OCI-LY1 (cell line): ENCODE data around the gene MAPK7.
"Not testable (repeated sequence)": the region's sequence is repeated elsewhere in the genome, so short reads cannot be mapped to it uniquely, and the experiment has no call there.

Experiments
- H2AFZ ChIP-seq: fragments of 200-600 bp; sonication (generic), shearing (Covaris generic); 2 replicates; pipeline ENCODE4 v1.6.0; 2014; ENCODE audit warnings: antibody characterized with exemption, mild to moderate bottlenecking, low read length
- H3F3A ChIP-seq: fragments of 200-600 bp; sonication (generic), shearing (Covaris generic); 2 replicates; pipeline ENCODE4 v1.6.0; 2014; ENCODE audit warnings: mild to moderate bottlenecking, antibody characterized with exemption, low read length, moderate library complexity; ENCODE audit not compliant: insufficient read depth
- H3K27ac ChIP-seq: fragments of 200-600 bp; sonication (generic); 2 replicates; pipeline ENCODE4 v1.5.1; 2014; ENCODE audit warnings: low read length, mixed run types, mild to moderate bottlenecking, low read depth; ENCODE audit not compliant: poor library complexity, severe bottlenecking
- H3K27me3 ChIP-seq: fragments of 200-600 bp; sonication (generic); 2 replicates; pipeline ENCODE4 v1.6.0; 2014; ENCODE audit warnings: antibody characterized with exemption, mild to moderate bottlenecking, low read length, moderate library complexity; ENCODE audit not compliant: insufficient read depth
- H3K36me3 ChIP-seq: fragments of 200-600 bp; sonication (generic); 2 replicates; pipeline ENCODE4 v1.6.1; 2014; ENCODE audit warnings: mild to moderate bottlenecking, antibody characterized with exemption, low read length, moderate library complexity, mixed read lengths; ENCODE audit not compliant: insufficient read depth
- H3K4me1 ChIP-seq: fragments of 200-600 bp; sonication (generic); 2 replicates; pipeline ENCODE4 v1.5.1; 2014; ENCODE audit warnings: mild to moderate bottlenecking, low read length, moderate library complexity; ENCODE audit not compliant: insufficient read depth, severe bottlenecking
- H3K4me2 ChIP-seq: fragments of 200-600 bp; sonication (generic), shearing (Covaris generic); 2 replicates; pipeline ENCODE4 v1.6.1; 2014; ENCODE audit warnings: low read length
- H3K4me3 ChIP-seq: fragments of 200-600 bp; sonication (generic); 2 replicates; pipeline ENCODE4 v1.5.1; 2014; ENCODE audit warnings: low read length, low read depth, mild to moderate bottlenecking, mixed read lengths; ENCODE audit not compliant: poor library complexity, severe bottlenecking
- H3K79me2 ChIP-seq: fragments of 200-600 bp; shearing (Covaris generic); 2 replicates; pipeline ENCODE4 v1.6.1; 2016; ENCODE audit warnings: mixed run types, low read length, mixed read lengths; ENCODE audit not compliant: insufficient read depth
- H3K9ac ChIP-seq: fragments of 200-600 bp; sonication (generic), shearing (Covaris generic); 2 replicates; pipeline ENCODE4 v1.6.1; 2014; ENCODE audit warnings: mild to moderate bottlenecking, low read length, mixed read lengths
- H3K9me2 ChIP-seq: fragments of 200-600 bp; sonication (generic), shearing (Covaris generic); 2 replicates; pipeline ENCODE4 v1.6.1; 2014; ENCODE audit warnings: low read depth, mild to moderate bottlenecking, low read length, mixed read lengths
- H3K9me3 ChIP-seq: fragments of 200-600 bp; shearing (Covaris generic); 2 replicates; pipeline ENCODE4 v1.6.1; 2014; ENCODE audit warnings: low read length, mixed read lengths
- H4K20me1 ChIP-seq: fragments of 200-600 bp; sonication (generic), shearing (Covaris generic); 2 replicates; pipeline ENCODE4 v1.6.0; 2016; ENCODE audit warnings: mild to moderate bottlenecking, low read length; ENCODE audit not compliant: insufficient read depth
- EZH2 ChIP-seq: fragments of 200-600 bp; sonication (generic), shearing (Covaris generic); IDR thresholded peaks from 2 replicates; pipeline ENCODE4 v1.8.0; 2017; ENCODE audit warnings: borderline replicate concordance, mixed run types, mild to moderate bottlenecking, antibody characterized with exemption, low read length, moderate library complexity, mixed read lengths
- TF ChIP-seq, protein P1 (sequence below): fragments of 200-600 bp; sonication (generic), shearing (Covaris generic); IDR thresholded peaks from 2 replicates; pipeline ENCODE4 v1.5.1; 2017; ENCODE audit warnings: mild to moderate bottlenecking, antibody characterized with exemption, low read length, moderate library complexity, mixed read lengths

The MAPK7 gene

GRCh38 chr17:19347323-19348080, 30.8 kb upstream of the MAPK7 start:
- Histone ChIP-seq H3K4me3 (no peak overlapping the region), H4K20me1 (no peaks in the 10 kb centered on the region), H3F3A (no peaks in the 10 kb centered on the region), H3K9me2 (no peaks in the 10 kb centered on the region), H2AFZ (no peak overlapping the region), H3K4me2 (no peak overlapping the region), H3K4me1 (peaks cover 9% of the 10 kb centered on the region), H3K27me3 (no peaks in the 10 kb centered on the region), H3K9ac (no peak overlapping the region), H3K79me2 (no peaks in the 10 kb centered on the region), H3K27ac (no peak overlapping the region), H3K9me3 (no peaks in the 10 kb centered on the region), H3K36me3 (no peaks in the 10 kb centered on the region)
- TF ChIP-seq, protein P1, sequence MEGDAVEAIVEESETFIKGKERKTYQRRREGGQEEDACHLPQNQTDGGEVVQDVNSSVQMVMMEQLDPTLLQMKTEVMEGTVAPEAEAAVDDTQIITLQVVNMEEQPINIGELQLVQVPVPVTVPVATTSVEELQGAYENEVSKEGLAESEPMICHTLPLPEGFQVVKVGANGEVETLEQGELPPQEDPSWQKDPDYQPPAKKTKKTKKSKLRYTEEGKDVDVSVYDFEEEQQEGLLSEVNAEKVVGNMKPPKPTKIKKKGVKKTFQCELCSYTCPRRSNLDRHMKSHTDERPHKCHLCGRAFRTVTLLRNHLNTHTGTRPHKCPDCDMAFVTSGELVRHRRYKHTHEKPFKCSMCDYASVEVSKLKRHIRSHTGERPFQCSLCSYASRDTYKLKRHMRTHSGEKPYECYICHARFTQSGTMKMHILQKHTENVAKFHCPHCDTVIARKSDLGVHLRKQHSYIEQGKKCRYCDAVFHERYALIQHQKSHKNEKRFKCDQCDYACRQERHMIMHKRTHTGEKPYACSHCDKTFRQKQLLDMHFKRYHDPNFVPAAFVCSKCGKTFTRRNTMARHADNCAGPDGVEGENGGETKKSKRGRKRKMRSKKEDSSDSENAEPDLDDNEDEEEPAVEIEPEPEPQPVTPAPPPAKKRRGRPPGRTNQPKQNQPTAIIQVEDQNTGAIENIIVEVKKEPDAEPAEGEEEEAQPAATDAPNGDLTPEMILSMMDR, result no peak
- TF ChIP-seq EZH2, result no peak

- H3K4me2 ChIP-seq, result no peak overlapping the region
- H3K9me3 ChIP-seq, result no peaks in the 10 kb centered on the region
- no peaks in the 10 kb centered on the region for H3K79me2 ChIP-seq
- no peak overlapping the region for H3K9ac ChIP-seq
- H3K27me3 ChIP-seq, result no peaks in the 10 kb centered on the region
- H2AFZ ChIP-seq, result no peak overlapping the region
- H4K20me1 ChIP-seq, result no peaks in the 10 kb centered on the region
- H3K4me1 ChIP-seq, result peaks cover 9% of the 10 kb centered on the region
- H3K27ac ChIP-seq, result no peak overlapping the region
- H3K4me3 ChIP-seq, result no peak overlapping the region
- H3K9me2 ChIP-seq, result no peaks in the 10 kb centered on the region
- no peaks in the 10 kb centered on the region for H3F3A ChIP-seq
- TF ChIP-seq EZH2, result no peak
- TF ChIP-seq, protein P1, result no peak
- no peaks in the 10 kb centered on the region for H3K36me3 ChIP-seq
Measured at GRCh38 chr17:19348081-19348650, 30.1 kb upstream of the MAPK7 start.

- no peak for TF ChIP-seq EZH2
- TF ChIP-seq, protein P1, result no peak
- no peaks in the 10 kb centered on the region for H3K27me3 ChIP-seq
- H4K20me1 ChIP-seq, result no peaks in the 10 kb centered on the region
- no peaks in the 10 kb centered on the region for H3K79me2 ChIP-seq
- no peaks in the 10 kb centered on the region for H3K9me3 ChIP-seq
- H3K9me2 ChIP-seq, result no peaks in the 10 kb centered on the region
- H3K36me3 ChIP-seq, result no peaks in the 10 kb centered on the region
- H3K27ac ChIP-seq, result no peak overlapping the region
- H3K4me2 ChIP-seq, result no peak overlapping the region
- H2AFZ ChIP-seq, result no peak overlapping the region
- H3K4me1 ChIP-seq, result peaks cover 9% of the 10 kb centered on the region
- no peaks in the 10 kb centered on the region for H3F3A ChIP-seq
- H3K4me3 ChIP-seq, result no peak overlapping the region
- no peak overlapping the region for H3K9ac ChIP-seq
Measured at GRCh38 chr17:19348806-19349205, 29.5 kb upstream of the MAPK7 start.

DNA sequence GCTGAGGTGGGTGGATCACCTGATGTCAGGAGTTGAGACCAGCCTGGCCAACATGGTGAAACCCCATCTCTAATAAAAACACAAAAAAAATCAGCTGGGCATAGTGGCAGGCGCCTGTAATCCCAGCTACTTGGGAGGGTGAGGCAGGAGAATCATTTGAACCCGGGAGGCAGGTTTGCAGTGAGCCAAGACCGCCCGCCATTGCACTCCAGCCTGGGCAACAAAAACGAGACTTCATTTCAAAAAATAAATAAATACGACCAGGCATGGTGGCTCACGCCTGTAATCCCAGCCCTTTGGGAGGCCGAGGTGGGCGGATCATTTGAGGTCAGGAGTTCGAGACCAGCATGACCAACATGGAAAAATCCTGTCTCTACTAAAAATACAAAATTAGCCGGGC, 24.9 kb upstream of the MAPK7 start:
- not testable (repeated sequence) for H3K9me3 ChIP-seq, H3F3A ChIP-seq, H3K9ac ChIP-seq, H3K79me2 ChIP-seq, H3K4me3 ChIP-seq, H3K9me2 ChIP-seq, H3K27ac ChIP-seq, H3K36me3 ChIP-seq, H3K27me3 ChIP-seq, H4K20me1 ChIP-seq, H3K4me1 ChIP-seq, H3K4me2 ChIP-seq, H2AFZ ChIP-seq
